GM10248 (cell line): ENCODE measurements around the gene TUBB6.

Experiments used
- CTCF ChIA-PET: fragments of 300-600 bp; sonication (Branson Sonifier 250); formaldehyde crosslinking; extraction: SDS; loops from one replicate; lab custom pipeline; 2021; ENCODE audit warnings: antibody characterized with exemption; lab: Yijun Ruan, JAX
- POLR2A ChIA-PET: fragments of 350-650 bp; sonication (Branson Sonifier 250); formaldehyde crosslinking; extraction: SDS; loops from one replicate; lab custom pipeline; 2020; ENCODE audit warnings: antibody characterized with exemption; lab: Yijun Ruan, JAX
- DNase-seq: peaks from one replicate; pipeline ENCODE4 v3.0.0; 2012; ENCODE audit errors: extremely low spot score
- TF ChIP-seq, protein P1 (sequence below): IDR thresholded peaks from 2 replicates; pipeline ENCODE4 v1.5.1; 2012; ENCODE audit warnings: mild to moderate bottlenecking, low read depth; ENCODE audit errors: extremely low read depth, missing control alignments, control extremely low read depth

The TUBB6 gene

DNA sequence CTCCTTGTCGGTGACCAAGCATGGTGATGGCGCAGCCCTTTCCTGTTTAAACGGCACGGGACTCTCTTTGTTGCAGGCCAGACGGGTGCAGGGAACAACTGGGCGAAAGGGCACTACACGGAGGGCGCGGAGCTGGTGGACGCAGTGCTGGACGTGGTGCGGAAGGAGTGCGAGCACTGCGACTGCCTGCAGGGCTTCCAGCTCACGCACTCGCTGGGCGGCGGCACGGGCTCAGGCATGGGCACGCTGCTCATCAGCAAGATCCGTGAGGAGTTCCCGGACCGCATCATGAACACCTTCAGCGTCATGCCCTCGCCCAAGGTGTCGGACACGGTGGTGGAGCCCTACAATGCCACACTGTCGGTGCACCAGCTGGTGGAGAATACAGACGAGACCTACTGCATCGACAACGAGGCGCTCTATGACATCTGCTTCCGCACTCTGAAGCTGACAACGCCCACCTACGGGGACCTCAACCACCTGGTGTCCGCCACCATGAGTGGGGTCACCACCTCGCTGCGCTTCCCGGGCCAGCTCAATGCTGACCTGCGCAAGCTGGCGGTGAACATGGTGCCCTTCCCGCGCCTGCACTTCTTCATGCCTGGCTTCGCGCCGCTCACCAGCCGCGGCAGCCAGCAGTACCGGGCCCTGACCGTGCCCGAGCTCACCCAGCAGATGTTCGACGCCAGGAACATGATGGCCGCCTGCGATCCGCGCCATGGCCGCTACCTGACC is 17.1 kb downstream of the TUBB6 start:
- POLR2A ChIA-PET = no interaction called here
- CTCF ChIA-PET = interaction anchor here (2.1 kb wide), 1 partner anchor 11 kb away, joined by 8 read pairs; no protein-coding TSS in a partner anchor
- TF ChIP-seq, protein P1, sequence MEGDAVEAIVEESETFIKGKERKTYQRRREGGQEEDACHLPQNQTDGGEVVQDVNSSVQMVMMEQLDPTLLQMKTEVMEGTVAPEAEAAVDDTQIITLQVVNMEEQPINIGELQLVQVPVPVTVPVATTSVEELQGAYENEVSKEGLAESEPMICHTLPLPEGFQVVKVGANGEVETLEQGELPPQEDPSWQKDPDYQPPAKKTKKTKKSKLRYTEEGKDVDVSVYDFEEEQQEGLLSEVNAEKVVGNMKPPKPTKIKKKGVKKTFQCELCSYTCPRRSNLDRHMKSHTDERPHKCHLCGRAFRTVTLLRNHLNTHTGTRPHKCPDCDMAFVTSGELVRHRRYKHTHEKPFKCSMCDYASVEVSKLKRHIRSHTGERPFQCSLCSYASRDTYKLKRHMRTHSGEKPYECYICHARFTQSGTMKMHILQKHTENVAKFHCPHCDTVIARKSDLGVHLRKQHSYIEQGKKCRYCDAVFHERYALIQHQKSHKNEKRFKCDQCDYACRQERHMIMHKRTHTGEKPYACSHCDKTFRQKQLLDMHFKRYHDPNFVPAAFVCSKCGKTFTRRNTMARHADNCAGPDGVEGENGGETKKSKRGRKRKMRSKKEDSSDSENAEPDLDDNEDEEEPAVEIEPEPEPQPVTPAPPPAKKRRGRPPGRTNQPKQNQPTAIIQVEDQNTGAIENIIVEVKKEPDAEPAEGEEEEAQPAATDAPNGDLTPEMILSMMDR = no peak
- DNase-seq = no peak

DNA sequence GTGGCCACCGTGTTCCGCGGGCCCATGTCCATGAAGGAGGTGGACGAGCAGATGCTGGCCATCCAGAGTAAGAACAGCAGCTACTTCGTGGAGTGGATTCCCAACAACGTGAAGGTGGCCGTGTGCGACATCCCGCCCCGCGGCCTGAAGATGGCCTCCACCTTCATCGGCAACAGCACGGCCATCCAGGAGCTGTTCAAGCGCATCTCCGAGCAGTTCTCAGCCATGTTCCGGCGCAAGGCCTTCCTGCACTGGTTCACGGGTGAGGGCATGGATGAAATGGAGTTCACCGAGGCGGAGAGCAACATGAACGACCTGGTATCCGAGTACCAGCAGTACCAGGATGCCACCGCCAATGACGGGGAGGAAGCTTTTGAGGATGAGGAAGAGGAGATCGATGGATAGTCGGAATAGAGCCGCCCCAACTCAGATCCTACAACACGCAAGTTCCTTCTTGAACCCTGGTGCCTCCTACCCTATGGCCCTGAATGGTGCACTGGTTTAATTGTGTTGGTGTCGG is 17.7 kb downstream of the TUBB6 start:
- CTCF ChIA-PET = interaction anchor here (2.1 kb wide), 1 partner anchor 12 kb away, joined by 8 read pairs; no protein-coding TSS in a partner anchor

DNA sequence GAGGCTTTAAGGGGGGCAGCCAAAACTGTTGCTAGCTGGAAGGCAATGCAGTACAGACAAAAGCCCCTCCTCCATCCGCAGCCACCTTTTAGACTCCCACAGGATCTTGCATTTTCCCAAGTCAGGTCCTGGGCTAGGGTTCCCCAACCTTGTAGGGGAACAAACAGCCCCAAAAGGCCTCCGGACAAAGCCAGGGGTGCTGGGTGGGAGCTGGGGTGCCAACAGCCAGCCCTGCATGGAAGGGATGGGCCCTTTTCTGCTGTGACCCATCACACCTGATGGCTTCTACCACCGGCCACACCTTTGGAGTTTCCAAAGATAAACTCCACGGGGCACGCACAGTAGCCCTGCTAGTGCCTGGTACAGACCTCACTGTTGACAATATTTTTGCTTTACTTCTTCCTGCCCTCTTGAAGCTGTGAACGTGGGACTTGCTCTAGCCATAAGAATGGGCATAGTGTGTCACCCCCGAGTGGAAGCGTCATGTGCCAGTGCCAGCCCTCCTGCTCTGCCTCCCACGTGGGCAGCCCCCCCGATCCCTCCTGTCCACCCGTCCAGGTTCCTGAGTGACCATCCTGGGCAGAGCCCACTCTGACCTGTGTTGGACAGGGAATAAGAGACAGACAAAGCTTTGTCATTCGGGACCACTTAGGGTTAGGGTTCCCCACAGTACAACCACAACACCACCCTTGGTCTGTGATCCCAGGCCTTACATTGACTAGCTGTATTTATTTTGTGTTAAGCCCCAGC is 18.8 kb downstream of the TUBB6 start:
- no peak for DNase-seq
- ChIA-PET CTCF (interaction anchor here (0.7 to 2.8 kb wide), 17 partner anchors 10 to 608 kb away, joined by 3 to 81 read pairs (median 8); partner anchors contain the start of gene TUBB6), POLR2A (interaction anchor here (0.5 kb wide), 1 partner anchor 48 kb away, joined by 3 read pairs; no protein-coding TSS in a partner anchor)
- TF ChIP-seq, protein P1 = no peak

More for the DNA sequence above, 17.7 kb downstream of the TUBB6 start:
- TF ChIP-seq, protein P1 = no peak
- POLR2A ChIA-PET = no interaction called here
- no peak for DNase-seq

DNA sequence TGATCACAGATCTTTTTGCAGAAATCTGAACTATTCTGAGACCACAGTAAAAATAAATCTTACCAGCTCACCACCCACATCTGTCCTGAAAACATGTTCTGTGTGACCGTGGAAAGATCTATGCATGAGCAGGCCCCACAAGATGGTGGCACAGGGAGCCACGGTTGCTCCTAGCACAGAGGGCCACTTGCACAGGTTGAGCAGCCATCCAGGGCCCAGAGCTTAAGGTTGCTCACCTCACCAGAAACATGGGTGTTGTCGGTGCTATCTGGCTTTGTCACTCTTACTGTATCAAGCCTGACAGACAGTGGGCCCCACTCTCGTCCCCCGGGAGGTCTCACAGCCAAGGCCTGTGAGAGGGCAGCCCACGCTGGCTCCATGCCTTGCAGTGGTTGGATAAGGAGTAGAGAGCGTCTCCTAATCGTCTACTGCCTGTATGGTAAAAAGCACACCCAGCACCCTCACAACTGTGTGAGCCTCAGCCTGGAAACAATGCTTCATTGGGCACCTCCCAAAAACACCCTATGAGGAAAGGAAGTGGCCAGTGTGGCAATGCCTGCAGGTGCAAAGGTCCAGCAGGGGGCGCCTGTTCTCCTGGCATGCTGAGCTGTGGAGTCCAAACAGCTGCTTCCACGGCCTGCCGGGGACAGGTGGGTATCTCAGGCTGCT is 19.6 kb downstream of the TUBB6 start:
- ChIA-PET CTCF (interaction anchor here (0.7 to 2.8 kb wide), 32 partner anchors 9 to 607 kb away, joined by 3 to 81 read pairs (median 3); partner anchors contain the start of genes PRELID3A and TUBB6), POLR2A (interaction anchor here (0.5 to 0.6 kb wide), 3 partner anchors 9 to 21 kb away, joined by 3 to 7 read pairs (median 3); no protein-coding TSS in a partner anchor)
- TF ChIP-seq, protein P1 = peak; percentile 80
- peak; percentile 82 for DNase-seq

DNA sequence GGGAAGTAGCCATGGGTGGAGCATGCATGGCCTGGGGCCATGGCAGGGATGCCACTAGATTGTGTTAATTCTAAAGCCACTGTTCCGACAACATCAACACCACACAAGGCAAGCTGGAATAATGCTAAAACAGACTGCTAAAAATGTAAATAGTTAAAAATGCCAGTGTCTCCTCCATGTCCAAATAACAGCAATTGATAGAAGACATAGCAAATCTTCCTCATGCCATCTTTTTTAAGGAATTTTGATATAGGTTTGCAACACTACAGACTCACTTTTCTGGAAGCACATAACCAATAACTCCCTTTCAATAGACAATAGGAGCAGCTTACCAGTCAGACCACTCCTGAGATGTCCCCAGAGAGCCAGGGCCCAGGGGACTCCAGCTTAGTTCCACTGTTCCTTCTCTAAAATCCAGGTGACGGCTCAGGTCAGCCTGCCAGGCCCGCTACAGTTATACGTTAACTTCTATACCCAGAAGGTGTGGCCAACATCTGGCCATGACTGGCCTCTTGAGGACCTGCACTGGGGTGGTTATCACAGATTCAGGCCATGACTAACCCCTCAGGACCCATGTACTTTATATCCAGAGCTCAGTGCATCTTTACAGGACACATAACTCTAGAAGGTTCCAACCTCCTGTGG is 20.3 kb downstream of the TUBB6 start:
- POLR2A ChIA-PET = interaction anchor here (0.5 to 0.6 kb wide), 3 partner anchors 10 to 20 kb away, joined by 3 to 7 read pairs (median 3); no protein-coding TSS in a partner anchor

More for the DNA sequence above, 20.3 kb downstream of the TUBB6 start:
- DNase-seq = no peak
- TF ChIP-seq, protein P1 = no peak
- CTCF ChIA-PET = interaction anchor here (0.7 to 2.8 kb wide), 32 partner anchors 8 to 606 kb away, joined by 3 to 81 read pairs (median 3); partner anchors contain the start of genes PRELID3A and TUBB6
